T-helper 2 cell treated with Interferon-gamma antibody and Interleukin-4, amounts not matched to agents 5 μg/mL and 100 μg/mL, for 36 hours (primary cell): ENCODE measurements around the gene XRCC1.
"Not testable (repeated sequence)": the region's sequence is repeated elsewhere in the genome, so short reads cannot be mapped to it uniquely, and the experiment has no call there.

Experiments
- DNase-seq: peaks from one replicate; pipeline ENCODE4 v3.0.0; 2021; ENCODE audit warnings: low spot score
- H3K27ac Mint-ChIP-seq: one replicate; pipeline ENCODE4 v1.8.0; 2021; ENCODE audit warnings: mild to moderate bottlenecking, mixed read lengths
- H3K27me3 Mint-ChIP-seq: one replicate; pipeline ENCODE4 v1.8.0; 2021; ENCODE audit warnings: low read depth, mixed read lengths
- H3K36me3 Mint-ChIP-seq: one replicate; pipeline ENCODE4 v1.8.0; 2021; ENCODE audit warnings: low read depth, mixed read lengths
- H3K4me1 Mint-ChIP-seq: one replicate; pipeline ENCODE4 v1.8.0; 2021; ENCODE audit warnings: low read depth, mixed read lengths
- H3K4me3 Mint-ChIP-seq: one replicate; pipeline ENCODE4 v1.8.0; 2022; ENCODE audit warnings: mild to moderate bottlenecking, moderate library complexity, mixed read lengths
- H3K9me3 Mint-ChIP-seq: one replicate; pipeline ENCODE4 v1.8.0; 2021; ENCODE audit warnings: mixed read lengths

XRCC1 gene

DNA sequence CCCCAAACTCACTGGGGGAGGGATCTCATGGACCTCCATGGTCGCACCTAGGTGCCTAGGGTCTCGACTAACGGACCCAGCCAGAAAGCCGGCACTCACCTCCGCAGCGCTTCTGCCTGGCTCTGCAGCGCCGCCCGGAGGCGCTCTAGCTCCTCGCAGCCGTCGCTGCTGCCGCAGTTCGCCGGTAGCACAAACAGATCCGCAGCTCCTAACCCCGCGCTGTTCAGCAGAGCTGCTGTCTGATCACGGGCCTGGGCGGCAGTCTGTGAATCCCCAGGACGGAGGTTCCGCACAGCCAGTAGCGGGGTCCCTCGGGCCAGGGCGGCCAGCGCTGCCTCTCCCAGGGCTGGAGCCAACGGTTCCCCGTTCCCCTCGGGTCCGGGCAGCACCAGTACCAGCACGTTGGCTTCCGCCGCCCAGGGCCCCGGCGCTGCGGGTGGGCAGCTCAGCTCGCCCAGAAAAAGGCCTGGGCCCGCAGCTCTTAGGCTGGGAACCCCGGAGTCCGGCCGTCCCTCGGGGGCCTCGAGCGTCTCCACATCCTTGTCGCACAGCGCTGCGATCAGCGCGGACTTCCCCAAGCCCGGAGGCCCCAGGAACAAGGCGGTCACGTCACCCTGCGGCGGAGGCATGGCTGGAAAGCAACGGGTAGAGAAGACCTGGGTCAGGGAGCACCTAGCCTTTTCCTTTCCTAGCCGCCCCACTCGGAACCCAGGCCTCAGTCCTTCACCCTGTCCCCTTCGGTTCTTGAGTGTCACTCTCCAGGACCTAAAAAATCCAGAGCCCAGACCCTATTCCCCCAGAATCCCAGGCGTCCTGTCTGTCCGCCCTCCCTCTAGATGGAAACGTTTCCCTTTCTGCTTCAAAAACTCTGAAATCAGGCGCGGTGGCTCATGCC, 19.6 kb upstream of the XRCC1 start:
- peak overlapping the region; percentile 96 for H3K27ac Mint-ChIP-seq
- H3K9me3 Mint-ChIP-seq, result no peaks in the 10 kb centered on the region
- no peaks in the 10 kb centered on the region for H3K27me3 Mint-ChIP-seq
- H3K4me1 Mint-ChIP-seq, result peaks cover 26% of the 10 kb centered on the region
- H3K4me3 Mint-ChIP-seq, result peak overlapping the region; percentile 99
- DNase-seq, result peak; percentile 71
- H3K36me3 Mint-ChIP-seq, result peaks cover 23% of the 10 kb centered on the region

DNA sequence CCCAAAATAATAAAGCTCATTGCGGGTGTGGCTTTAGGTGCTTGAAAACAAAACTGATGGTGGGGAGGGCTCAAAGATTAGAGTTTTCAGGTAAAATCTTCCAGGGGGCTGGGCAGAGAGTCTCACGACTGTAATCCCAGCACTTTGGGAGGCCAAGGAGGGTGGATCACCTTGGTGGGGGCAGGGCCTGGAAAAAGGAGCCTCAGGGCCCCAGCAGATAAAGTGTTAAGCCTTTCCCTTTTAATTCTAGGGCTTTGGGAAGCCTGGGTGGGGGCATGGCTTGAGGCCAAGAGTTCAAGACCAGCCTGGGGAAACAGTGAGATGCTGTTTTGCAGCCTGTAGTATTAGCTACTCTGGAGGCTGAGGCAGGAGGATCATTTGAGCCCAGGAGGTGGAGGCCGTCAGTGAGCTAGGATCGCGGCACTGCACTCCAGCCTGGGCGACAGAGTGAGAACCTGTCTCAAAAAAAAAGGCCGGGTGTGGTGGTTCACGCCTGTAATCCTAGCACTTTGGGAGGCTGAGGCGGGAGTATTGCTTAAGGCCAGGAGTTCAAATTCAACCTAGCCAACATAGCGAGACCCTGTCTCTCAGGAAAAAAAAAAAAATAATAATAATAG, 18.9 kb upstream of the XRCC1 start:
- Mint-ChIP-seq H3K27me3 (no peaks in the 10 kb centered on the region), H3K4me1 (peaks cover 30% of the 10 kb centered on the region), H3K36me3 (peaks cover 19% of the 10 kb centered on the region), H3K9me3 (no peaks in the 10 kb centered on the region), H3K27ac (peak overlapping the region; percentile 78), H3K4me3 (peak overlapping the region; percentile 99)
- no peak for DNase-seq

DNA sequence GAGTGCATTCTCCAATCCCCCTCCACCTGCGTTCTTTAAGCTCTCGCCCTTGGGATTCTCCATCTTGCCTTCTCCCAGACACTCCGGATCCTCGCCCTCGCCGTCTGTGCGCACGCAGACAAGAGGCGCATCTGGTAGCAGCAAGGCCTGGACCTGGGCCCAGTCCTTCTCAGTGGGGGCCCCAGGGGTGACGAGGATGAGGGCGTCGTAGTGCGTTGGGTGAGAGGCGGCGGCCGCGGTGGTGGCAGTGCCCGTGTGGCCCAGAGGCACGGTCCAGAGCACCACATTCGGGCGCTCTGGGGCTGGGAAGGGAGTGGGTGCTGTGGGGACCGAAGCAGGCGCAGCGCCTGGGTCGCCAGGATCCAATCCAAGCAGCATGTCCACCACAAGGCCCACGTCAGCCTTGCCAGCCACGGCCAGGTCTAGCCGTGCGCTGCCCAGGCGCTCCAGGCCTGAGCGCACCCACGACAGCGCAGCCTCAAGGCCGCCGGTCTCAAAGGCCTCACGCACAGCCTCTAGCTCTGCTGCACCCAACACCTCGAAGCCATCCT, 17.5 kb upstream of the XRCC1 start:
- Mint-ChIP-seq H3K4me3 (no peak overlapping the region), H3K9me3 (no peaks in the 10 kb centered on the region), H3K4me1 (peaks cover 24% of the 10 kb centered on the region), H3K36me3 (peaks cover 15% of the 10 kb centered on the region), H3K27me3 (no peaks in the 10 kb centered on the region), H3K27ac (peak overlapping the region; percentile 78)
- DNase-seq, result no peak

DNA sequence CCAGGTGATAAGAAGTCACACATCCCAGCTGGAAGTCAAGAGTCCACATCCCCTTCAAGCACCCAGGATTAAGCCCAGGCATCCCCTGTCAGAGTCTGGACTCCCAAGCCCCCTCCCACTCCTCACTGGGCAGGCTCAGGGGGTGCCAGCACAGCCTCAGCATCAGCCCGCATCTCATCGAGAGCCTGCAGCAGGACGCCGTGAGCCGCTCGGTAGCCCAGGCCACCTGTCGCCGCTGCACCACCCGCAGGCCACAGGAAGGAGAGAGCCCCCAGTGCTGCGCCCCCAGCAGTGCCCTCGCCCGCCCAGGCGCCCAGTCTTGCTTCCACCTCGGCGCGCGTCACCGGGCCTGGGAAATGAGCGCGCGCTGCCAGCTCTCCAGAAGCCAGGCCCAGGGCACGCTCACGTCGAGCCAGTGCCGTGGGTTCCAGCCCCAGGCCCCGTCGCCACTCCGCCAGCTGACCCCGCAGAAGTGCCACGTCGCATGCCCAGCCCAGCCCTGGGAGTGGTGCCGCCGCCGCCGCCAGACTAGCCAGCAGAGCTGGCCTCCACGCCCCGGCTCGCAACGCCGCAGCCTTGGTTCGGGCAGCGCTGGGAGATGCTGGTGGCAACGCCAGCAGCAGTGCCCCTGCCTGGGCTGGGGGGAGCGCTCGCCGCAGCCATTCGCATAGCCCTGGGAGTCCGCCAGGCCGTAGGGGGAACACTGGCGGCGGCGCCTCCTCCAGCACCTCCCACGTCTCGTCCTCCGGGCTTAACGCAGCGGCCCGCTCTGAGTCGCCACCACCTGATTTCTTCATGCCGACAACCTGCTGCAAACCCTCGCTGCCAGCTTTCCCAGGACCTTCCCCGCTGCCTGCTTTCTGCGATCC, 16.8 kb upstream of the XRCC1 start:
- Mint-ChIP-seq H3K36me3 (peaks cover 15% of the 10 kb centered on the region), H3K4me3 (no peak overlapping the region), H3K4me1 (peaks cover 17% of the 10 kb centered on the region), H3K9me3 (no peaks in the 10 kb centered on the region), H3K27me3 (no peaks in the 10 kb centered on the region), H3K27ac (no peak overlapping the region)
- no peak for DNase-seq

DNA sequence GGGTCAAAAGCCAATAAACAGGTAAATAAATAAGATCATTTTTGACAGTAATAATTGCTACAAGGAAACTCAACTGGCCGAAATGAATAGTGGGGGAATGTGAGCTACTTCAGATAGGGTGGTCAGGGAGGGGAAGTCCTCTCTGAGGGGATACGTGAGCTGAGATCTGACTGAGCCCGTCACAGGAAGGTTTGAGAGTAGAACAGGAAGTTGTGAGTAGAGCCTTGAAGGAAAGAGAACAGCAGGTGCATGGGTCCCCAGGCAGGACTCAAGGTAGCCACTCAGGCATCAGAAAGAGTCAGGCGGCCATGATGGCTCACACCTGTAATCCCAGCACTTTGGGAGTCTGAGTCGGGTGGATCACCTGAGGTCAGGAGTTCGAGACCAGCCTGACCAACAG, 14.4 kb upstream of the XRCC1 start:
- no peaks in the 10 kb centered on the region for H3K27me3 Mint-ChIP-seq
- H3K4me1 Mint-ChIP-seq, result peaks cover 10% of the 10 kb centered on the region
- no peak overlapping the region for H3K4me3 Mint-ChIP-seq
- DNase-seq, result no peak
- H3K9me3 Mint-ChIP-seq, result no peaks in the 10 kb centered on the region
- peak overlapping the region; percentile 60 for H3K27ac Mint-ChIP-seq
- peaks cover 26% of the 10 kb centered on the region for H3K36me3 Mint-ChIP-seq

DNA sequence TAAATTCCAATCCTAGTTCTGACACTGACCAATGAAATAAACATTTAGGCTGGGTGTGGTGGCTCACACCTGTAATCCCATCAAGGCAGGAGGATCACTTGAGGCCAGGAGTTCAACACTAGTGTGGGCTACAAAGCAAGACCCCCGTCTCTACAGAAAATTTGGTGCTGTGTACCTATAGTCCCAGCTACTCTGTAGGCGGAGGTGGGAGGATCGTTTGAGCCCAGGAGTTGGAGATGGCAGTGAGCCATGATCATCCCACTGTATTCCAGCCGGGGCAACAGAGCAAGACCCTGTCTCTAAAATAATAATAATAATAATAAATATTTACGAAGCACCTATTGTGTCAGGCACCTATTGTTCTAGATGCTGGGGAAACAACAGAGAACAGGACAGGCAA, 13.9 kb upstream of the XRCC1 start:
- Mint-ChIP-seq H3K4me1 (peaks cover 11% of the 10 kb centered on the region), H3K4me3 (no peak overlapping the region), H3K9me3 (no peaks in the 10 kb centered on the region), H3K27ac (no peak overlapping the region), H3K36me3 (peaks cover 27% of the 10 kb centered on the region), H3K27me3 (no peaks in the 10 kb centered on the region)
- DNase-seq, result no peak

DNA sequence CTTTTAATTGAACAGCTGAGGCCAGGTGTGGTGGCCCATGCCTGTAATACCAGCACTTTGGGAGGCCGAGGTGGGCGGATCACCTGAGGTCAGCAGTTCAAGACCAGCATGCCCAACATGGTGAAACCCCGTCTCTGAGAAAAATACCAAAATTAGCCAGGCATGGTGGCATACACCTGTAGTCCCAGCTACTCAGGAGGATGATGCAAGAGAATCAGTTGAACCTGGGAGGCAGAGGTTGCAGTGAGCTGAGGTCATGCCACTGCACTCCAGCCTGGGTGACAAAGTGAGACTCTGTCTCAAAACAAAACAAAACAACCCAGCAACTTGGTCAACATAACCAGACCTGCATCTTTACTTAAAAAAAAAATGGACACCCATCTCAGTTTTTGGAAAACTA, 11.7 kb upstream of the XRCC1 start:
- not testable (repeated sequence) for H3K4me1 Mint-ChIP-seq, H3K27ac Mint-ChIP-seq, H3K9me3 Mint-ChIP-seq, H3K27me3 Mint-ChIP-seq, DNase-seq, H3K4me3 Mint-ChIP-seq
- peaks cover 19% of the 10 kb centered on the region for H3K36me3 Mint-ChIP-seq

DNA sequence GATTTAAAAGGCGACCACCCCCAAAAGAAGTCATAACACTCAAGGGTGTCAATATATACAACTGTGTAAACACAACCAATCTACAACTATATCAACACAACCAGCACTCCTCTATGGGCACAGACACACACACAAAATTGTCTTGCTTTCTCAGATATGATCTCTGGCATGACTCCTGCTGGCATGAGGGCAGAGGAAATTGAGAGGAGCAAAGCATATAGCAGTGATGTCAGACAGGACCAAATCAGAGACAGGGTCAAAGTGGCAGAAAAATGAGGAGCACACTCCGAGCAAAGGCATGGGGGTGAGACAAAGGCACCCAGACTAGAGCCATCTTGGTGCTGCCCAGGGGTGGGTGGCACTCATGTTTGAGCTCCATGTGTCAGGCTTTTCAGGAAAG, 11.0 kb upstream of the XRCC1 start:
- no peaks in the 10 kb centered on the region for H3K27me3 Mint-ChIP-seq
- no peak overlapping the region for H3K4me3 Mint-ChIP-seq
- H3K4me1 Mint-ChIP-seq, result peaks cover 14% of the 10 kb centered on the region
- no peak for DNase-seq
- H3K27ac Mint-ChIP-seq, result no peak overlapping the region
- H3K9me3 Mint-ChIP-seq, result no peaks in the 10 kb centered on the region
- peaks cover 19% of the 10 kb centered on the region for H3K36me3 Mint-ChIP-seq

DNA sequence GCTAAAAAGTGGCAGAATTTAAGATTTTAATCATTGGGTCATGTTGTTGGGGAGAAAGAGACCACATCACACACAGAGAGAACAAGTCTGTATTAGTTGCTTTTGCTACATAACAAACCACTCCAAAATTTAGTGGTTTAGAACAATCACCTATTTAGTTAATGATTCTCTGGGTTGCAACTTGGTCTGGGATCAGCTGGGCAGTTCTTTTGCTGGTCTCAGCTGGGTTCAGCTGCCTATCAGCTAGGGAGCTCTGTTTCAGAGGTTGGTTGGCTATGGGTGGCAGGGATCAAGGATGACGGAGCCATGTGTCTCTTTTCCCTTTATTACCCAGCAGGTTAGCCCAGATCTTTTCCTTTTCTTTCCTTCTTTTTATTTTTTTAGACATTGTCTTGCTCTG, 9.2 kb upstream of the XRCC1 start:
- Mint-ChIP-seq H3K36me3 (peaks cover 18% of the 10 kb centered on the region), H3K27me3 (no peaks in the 10 kb centered on the region), H3K27ac (peak overlapping the region; percentile 81), H3K9me3 (no peaks in the 10 kb centered on the region), H3K4me1 (peaks cover 17% of the 10 kb centered on the region), H3K4me3 (no peak overlapping the region)
- no peak for DNase-seq

DNA sequence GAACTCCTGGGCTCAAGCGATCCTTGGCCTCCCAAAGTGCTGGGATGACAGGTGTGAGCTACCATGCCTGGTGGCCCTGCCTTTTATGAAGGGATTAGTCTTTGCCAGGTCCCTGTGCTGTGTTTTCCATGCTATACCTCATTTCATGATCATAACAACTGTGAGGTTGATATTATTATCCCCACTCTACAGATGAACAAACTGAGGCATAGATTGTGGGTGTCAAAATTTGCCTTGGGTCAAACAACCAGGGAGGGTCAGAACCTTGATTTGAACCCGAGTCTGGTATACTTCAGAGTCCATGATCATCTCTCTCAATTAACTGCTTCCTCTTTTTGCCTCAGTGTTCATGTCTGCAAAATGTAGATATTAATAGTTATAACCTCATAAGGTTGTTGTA, 7.2 kb upstream of the XRCC1 start:
- no peak for DNase-seq
- no peak overlapping the region for H3K4me3 Mint-ChIP-seq
- H3K9me3 Mint-ChIP-seq, result no peaks in the 10 kb centered on the region
- H3K4me1 Mint-ChIP-seq, result peaks cover 24% of the 10 kb centered on the region
- H3K27ac Mint-ChIP-seq, result no peak overlapping the region
- peaks cover 21% of the 10 kb centered on the region for H3K36me3 Mint-ChIP-seq
- H3K27me3 Mint-ChIP-seq, result peaks cover 2% of the 10 kb centered on the region

DNA sequence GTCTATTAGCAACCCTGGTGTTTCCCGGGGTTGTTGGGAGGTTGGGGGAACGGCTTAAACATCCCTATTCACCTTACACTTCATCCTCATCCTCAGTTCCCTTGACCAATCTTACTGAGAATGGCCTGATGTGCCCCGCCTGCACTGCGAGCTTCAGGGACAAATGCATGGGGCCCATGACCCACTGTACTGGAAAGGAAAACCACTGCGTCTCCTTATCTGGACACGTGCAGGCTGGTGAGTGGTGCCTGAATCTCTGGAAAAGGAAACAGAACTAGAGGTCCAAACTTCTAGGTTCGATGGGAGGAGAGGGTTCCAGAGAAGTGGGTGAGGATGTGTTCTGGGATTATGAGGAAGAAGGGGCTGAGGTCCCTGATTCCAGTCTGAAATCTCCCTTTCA, 6.1 kb upstream of the XRCC1 start:
- no peak for DNase-seq
- Mint-ChIP-seq H3K4me3 (peak overlapping the region; percentile 85), H3K4me1 (peaks cover 25% of the 10 kb centered on the region), H3K9me3 (no peaks in the 10 kb centered on the region), H3K27ac (peak overlapping the region; percentile 52), H3K27me3 (peaks cover 2% of the 10 kb centered on the region), H3K36me3 (peaks cover 18% of the 10 kb centered on the region)

DNA sequence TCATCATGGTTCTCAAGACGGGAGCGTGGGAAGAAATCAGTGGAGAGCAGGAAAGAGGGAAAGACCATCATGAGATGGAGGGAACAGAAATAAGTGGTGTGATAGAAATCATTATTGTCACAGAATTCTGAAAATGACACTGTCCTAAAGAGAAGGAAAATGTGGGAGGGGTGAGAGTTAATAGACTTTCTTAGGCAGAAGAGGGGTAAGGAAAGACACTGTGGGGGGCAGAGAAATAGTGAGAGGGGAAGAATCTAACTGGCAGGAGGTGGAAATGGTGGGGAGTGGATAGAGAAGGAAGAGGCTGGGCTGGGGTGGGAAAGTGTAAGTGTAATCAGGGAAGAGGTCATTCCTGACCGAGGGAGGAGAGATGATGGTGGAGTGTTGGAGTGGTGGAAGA, 3.5 kb upstream of the XRCC1 start:
- Mint-ChIP-seq H3K27me3 (peaks cover 2% of the 10 kb centered on the region), H3K27ac (peak overlapping the region; percentile 90), H3K9me3 (no peaks in the 10 kb centered on the region), H3K4me1 (peaks cover 25% of the 10 kb centered on the region), H3K4me3 (peak overlapping the region; percentile 85), H3K36me3 (peaks cover 6% of the 10 kb centered on the region)
- no peak for DNase-seq

DNA sequence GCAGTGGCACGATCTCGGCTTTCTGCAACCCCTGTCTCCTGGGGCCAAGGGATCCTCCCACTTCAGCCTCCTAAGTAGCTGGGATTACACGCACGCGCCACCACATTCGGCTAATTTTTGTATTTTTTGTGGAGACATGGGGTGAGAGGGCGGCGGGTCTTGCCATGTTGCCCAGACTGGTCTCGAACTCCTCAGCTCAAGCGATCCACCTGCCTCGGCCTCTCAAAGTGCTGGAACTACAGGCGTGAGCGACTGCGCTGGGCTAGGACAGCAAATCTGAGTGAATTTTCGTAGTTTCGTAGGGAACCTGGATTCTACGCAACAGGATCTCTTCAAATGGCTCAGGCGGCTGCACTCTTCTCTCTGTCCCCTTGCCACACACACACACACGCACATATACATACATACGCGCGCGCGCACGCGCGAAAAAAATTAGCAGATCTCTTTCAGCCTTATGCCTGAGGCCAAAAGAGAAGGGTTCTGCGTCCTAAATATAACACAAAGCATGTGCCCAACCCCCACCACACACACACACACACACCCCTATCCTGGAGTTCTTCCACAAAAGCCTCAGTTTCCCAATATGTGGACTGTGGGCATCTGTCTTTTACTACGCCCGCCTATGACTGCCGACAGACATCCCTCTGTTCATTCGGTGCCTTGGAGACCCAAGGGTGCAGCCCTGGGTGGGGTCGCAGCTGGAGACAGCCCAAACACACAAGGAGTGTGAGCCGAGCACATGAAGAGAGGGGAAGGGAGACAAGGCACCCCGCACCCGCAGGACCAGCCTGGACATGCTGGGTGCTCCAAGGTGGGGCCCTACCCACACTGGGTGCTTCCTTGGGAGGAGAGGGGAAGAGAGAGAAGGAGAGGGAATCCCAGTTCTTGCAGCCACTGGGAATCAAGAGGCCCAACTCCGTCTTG, 890 bp upstream of the XRCC1 start:
- peak overlapping the region; percentile 98 for H3K4me3 Mint-ChIP-seq
- peaks cover 18% of the 10 kb centered on the region for H3K4me1 Mint-ChIP-seq
- peaks cover 6% of the 10 kb centered on the region for H3K36me3 Mint-ChIP-seq
- peaks cover 2% of the 10 kb centered on the region for H3K27me3 Mint-ChIP-seq
- peak overlapping the region; percentile 69 for H3K27ac Mint-ChIP-seq
- DNase-seq, result no peak
- H3K9me3 Mint-ChIP-seq, result no peaks in the 10 kb centered on the region
